HFFc6 (cell line): ENCODE data around the gene CTNNAL1. TPM values are rescaled to one million over a fixed set of nuclear protein-coding genes. Genes with fewer than 3 reads are reported as not detected.

Experiments
- DNase-seq: peaks from one replicate; pipeline ENCODE4 v3.0.0-alpha.2; 2018
- H3K27ac Mint-ChIP-seq: 2 replicates; pipeline ENCODE4 v1.8.0; 2020; ENCODE audit warnings: mild to moderate bottlenecking, mixed read lengths
- H3K27me3 Mint-ChIP-seq: 2 replicates; pipeline ENCODE4 v1.8.0; 2021; ENCODE audit warnings: mild to moderate bottlenecking, moderate library complexity, mixed read lengths; ENCODE audit not compliant: insufficient read depth
- H3K36me3 Mint-ChIP-seq: 2 replicates; pipeline ENCODE4 v1.8.0; 2021; ENCODE audit warnings: low read depth, mixed read lengths
- H3K4me1 Mint-ChIP-seq: 2 replicates; pipeline ENCODE4 v1.8.0; 2020; ENCODE audit warnings: low read depth, mixed read lengths
- H3K4me3 Mint-ChIP-seq: 2 replicates; pipeline ENCODE4 v1.8.0; 2020; ENCODE audit warnings: mild to moderate bottlenecking, moderate library complexity, mixed read lengths
- H3K9me3 Mint-ChIP-seq: 2 replicates; pipeline ENCODE4 v1.8.0; 2020; ENCODE audit warnings: mild to moderate bottlenecking, mixed read lengths
- total RNA-seq, 6 experiments: library from RNA; stranded (reverse); fragmentation: NEBNext Ultra II Directional; extraction: Animal tissue kit (Norgen Biotek cat#: 25700); gene quantifications; 2 replicates in 1 of 6; 3 replicates in 5 of 6; pipeline ENCODE4 v1.2.3, GENCODE V29; 2021
- TF ChIP-seq, protein P1 (sequence below): fragments of 200-600 bp; sonication (generic); IDR thresholded peaks from 2 replicates; pipeline ENCODE4 v1.5.0; 2021; ENCODE audit warnings: antibody characterized with exemption, mild to moderate bottlenecking

The CTNNAL1 gene
- total RNA-seq, 6 experiments from 2014 or later: 95.3 to 112 (median 107) TPM

DNA sequence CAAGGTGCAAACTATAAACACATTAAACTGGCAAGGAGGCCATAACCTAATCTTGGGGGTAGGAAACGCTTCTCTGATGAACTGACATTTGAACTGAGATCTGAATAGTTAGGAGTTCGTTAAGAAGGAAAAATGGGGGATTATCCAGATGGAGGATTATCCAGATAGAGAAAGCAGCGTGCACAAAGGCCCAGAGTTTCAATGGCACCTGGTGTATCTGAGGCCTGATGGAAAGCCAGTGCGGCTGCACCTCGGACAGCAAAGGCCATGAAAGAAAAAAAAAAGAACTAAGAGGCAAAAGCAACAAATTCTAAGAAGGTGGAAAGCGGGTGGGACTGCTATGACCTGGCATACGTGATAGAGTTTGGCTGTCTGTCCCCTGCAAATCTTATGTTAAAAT is 13.0 kb upstream of the CTNNAL1 start:
- TF ChIP-seq, protein P1, sequence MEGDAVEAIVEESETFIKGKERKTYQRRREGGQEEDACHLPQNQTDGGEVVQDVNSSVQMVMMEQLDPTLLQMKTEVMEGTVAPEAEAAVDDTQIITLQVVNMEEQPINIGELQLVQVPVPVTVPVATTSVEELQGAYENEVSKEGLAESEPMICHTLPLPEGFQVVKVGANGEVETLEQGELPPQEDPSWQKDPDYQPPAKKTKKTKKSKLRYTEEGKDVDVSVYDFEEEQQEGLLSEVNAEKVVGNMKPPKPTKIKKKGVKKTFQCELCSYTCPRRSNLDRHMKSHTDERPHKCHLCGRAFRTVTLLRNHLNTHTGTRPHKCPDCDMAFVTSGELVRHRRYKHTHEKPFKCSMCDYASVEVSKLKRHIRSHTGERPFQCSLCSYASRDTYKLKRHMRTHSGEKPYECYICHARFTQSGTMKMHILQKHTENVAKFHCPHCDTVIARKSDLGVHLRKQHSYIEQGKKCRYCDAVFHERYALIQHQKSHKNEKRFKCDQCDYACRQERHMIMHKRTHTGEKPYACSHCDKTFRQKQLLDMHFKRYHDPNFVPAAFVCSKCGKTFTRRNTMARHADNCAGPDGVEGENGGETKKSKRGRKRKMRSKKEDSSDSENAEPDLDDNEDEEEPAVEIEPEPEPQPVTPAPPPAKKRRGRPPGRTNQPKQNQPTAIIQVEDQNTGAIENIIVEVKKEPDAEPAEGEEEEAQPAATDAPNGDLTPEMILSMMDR: no peak
- Mint-ChIP-seq H3K27me3 (no peaks in the 10 kb centered on the region), H3K27ac (no peak overlapping the region), H3K9me3 (no peaks in the 10 kb centered on the region), H3K4me3 (no peak overlapping the region), H3K4me1 (peaks cover 26% of the 10 kb centered on the region), H3K36me3 (peaks cover 22% of the 10 kb centered on the region)
- DNase-seq: no peak

DNA sequence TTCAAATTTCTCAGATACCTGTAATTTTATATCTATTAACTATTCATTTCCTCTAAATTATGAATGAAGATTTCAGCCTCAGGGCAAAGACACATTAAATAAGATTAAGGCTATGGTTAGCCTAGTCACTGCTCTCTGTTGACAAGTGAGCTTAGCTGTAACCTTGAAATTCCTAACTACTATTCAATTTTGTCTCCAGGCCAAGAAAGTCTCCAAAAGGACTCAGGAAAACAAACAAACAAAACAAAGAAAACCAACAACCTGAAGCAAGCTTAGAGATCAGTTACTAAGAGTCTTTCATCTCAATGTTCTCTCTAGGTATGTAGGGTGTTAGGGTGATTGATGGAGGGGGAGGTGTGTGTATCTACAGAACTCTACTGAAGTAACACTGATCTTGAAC is 9.6 kb upstream of the CTNNAL1 start:
- Mint-ChIP-seq H3K9me3 (no peaks in the 10 kb centered on the region), H3K27ac (no peak overlapping the region), H3K27me3 (no peaks in the 10 kb centered on the region), H3K4me3 (no peak overlapping the region), H3K4me1 (peaks cover 24% of the 10 kb centered on the region), H3K36me3 (peaks cover 20% of the 10 kb centered on the region)
- DNase-seq: no peak
- TF ChIP-seq, protein P1: no peak

DNA sequence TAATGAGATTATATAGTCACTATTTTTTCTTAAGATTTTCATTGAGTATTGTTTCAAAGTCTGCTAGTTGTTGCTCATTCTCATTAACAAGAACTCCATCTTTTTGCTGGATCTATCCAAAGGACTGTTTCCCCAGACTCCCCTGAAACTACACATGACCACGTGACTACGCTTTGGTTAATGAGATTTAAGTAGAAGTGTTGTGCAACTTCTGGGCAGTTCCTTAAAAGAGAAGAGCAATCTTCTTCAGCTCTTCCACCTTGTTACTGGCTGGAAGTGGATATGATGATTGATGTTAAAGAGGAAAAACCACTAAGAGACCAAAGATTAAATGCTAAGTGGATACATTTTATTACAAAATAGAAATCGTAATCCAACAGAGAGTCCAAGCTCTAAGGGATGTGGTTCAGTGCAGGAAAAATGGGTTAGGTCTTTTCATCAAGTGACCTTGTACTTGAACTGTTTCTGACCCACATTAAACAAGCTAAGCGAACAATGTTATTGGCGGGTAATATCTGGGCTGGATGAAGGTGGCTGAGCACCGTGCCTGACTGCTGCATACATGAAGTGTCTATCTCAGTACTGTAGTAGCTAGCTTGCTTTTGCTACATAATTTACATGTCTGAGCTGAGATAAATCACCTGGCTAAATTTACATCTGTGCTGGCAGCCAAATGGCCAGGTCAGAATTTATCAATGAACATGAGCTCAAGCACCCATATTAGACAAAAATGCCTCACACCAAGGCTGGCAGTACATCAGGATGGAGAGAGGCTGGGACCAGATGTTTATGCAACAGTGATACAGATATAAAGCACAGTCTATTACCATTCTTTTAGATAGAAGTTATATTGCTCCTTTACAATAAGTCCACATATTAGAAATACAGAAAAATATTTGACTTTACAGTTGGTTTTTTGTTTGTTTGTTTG is 7.5 kb upstream of the CTNNAL1 start:
- no peak for DNase-seq
- Mint-ChIP-seq H3K36me3 (peaks cover 20% of the 10 kb centered on the region), H3K27me3 (no peaks in the 10 kb centered on the region), H3K4me3 (no peak overlapping the region), H3K4me1 (peaks cover 27% of the 10 kb centered on the region), H3K9me3 (no peaks in the 10 kb centered on the region), H3K27ac (no peak overlapping the region)
- TF ChIP-seq, protein P1: no peak

DNA sequence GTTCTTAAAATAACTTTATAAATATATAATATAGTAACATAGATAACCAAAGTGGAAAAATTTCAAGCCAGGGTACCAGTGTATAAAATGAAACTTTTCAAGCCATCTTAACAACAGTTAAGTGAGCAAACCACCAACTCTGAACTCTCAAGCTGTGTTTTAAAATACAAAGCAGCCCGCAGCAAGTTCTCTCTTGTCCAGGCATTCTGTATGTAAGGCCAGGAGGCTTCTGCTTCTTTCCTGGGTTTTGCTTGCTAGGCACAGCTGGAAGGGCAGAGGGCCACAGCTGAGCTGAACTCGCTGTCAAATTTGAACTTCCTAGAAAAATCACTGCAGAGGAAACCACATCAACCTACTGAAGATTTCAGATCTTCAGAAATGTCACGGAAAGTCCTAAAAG is 6.8 kb upstream of the CTNNAL1 start:
- Mint-ChIP-seq H3K9me3 (no peaks in the 10 kb centered on the region), H3K27ac (no peak overlapping the region), H3K36me3 (peaks cover 20% of the 10 kb centered on the region), H3K4me1 (peaks cover 21% of the 10 kb centered on the region), H3K27me3 (no peaks in the 10 kb centered on the region), H3K4me3 (no peak overlapping the region)
- no peak for DNase-seq
- TF ChIP-seq, protein P1: no peak

DNA sequence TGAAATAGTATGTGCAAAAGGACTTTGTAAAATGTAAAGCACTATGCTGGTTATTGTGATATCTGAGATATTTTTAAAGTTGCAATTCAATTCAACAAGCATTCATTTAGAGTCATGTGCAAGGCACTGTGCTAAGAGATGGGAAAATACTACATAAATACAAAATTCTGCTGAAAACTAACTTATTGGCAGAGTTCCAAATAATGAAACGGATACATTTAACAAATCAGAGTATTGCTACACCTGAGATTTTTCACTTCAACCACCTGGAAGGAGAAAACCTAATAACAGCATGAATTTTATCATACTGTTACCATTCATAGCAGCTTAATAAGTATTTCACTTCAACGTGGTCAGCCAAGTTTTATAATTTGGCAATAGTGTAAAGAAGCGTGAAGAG is 6.1 kb upstream of the CTNNAL1 start:
- Mint-ChIP-seq H3K27ac (no peak overlapping the region), H3K4me1 (peaks cover 27% of the 10 kb centered on the region), H3K9me3 (no peaks in the 10 kb centered on the region), H3K36me3 (peaks cover 20% of the 10 kb centered on the region), H3K4me3 (no peak overlapping the region), H3K27me3 (peaks cover 2% of the 10 kb centered on the region; the same call in 1 of the 2 replicates)
- TF ChIP-seq, protein P1: no peak
- DNase-seq: no peak
